Measurements from ENCODE around the gene MED31. TPM values are rescaled to one million over a fixed set of nuclear protein-coding genes. Genes with fewer than 3 reads are reported as not detected.

Gene MED31
- total RNA-seq, result 6.3 and 6.8 TPM in 2 replicates

DNA sequence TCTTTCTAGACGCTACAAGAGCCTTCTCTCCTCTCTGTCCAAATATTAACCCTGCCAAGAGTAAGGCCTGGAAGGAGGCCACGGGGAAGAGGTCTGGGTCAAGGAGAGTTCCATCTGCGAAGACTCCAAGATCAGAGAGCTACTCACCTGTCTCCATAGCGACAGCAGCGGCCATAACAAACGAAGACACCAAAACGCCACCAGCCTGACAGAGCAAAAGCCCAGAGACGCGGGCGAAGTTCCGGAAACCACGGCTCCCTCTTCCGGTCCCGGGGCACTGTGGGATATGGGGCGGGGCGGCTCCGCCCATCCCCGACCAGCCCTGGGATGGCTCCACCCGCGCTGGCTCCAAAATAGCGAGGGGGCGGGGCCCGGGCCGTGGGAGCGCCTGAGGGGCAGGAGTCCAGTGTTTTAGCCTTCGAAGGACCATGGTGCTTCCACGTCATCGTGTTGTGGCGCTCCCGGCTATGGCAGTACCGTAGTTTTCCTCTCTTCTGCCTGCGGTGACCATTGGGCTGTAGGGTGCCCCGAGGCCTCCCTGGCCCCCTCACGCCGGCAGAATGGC, at the start of gene MED31, which contains the start of gene C17orf100:
Gene MED31 (minus strand): TSS at position 252 of the 565 bp plus-strand sequence. CDS start 77 bp downstream, at position 175.
Gene C17orf100 (plus strand): TSS at position 409 of the 565 bp plus-strand sequence. CDS start 152 bp downstream, at position 561.

DNA sequence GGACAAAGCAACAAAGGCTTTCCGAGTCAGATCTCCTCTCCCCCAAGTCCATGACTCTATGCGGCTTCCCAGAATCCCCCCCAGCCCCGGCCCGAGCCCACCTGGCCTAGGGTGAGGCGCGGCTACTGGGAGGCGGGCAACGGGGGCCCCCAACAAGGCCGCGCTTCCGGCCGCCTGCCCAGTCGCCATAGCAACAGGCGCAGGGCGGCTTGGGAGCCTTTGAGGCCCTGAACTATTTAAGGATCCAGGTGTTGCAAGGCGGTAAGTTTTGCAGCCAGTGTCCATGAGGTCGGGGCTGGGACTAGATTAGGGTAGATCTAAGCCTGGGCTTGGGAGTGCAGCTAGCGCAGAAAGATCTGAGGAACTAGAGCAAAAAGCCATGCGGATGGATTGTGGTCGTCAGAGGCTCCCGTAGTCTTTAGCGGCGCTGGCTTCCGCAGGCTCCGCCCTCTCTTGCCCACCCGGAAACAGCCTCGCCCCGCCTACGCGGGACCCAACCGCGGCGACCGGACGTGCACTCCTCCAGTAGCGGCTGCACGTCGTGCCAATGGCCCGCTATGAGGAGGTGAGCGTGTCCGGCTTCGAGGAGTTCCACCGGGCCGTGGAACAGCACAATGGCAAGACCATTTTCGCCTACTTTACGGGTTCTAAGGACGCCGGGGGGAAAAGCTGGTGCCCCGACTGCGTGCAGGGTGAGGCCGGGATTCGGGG, 10.7 kb downstream of the MED31 start, which contains the start of the genes KIAA0753 and TXNDC17:
Gene KIAA0753 (minus strand): TSS at position 176 of the 711 bp plus-strand sequence. CDS start 5,608 bp downstream, outside the sequence.
Gene TXNDC17 (plus strand): TSS at position 525 of the 711 bp plus-strand sequence. CDS start 23 bp downstream, at position 548.

Small RNAs within 50 kb of the gene (small RNA-seq; reads per million reads assigned to genes)
- not detected for gene MIR4520-1
- gene RNA5SP435, result 0.32 reads per million, percentile 8 among the genes with 10 or more reads in this experiment

Other genes starting within 250 kb of the MED31 start
- not detected in 2 replicates for gene AIPL1, start 216.5 kb downstream of the MED31 start, total RNA-seq
- gene PIMREG, start 207.2 kb downstream of the MED31 start, total RNA-seq, result 3.1 and 10.8 TPM in 2 replicates
- 1.7 and 2.0 TPM in 2 replicates for gene PITPNM3, start 95.0 kb downstream of the MED31 start, total RNA-seq
- gene KIAA0753, start 10.9 kb downstream of the MED31 start, total RNA-seq, result 12.9 and 17.7 TPM in 2 replicates
- gene TXNDC17, start 10.5 kb downstream of the MED31 start, total RNA-seq, result 53.0 and 124 TPM in 2 replicates
- gene C17orf100, start 157 bp upstream of the MED31 start, total RNA-seq, result 0.43 and 2.0 TPM in 2 replicates
- gene SLC13A5, start 61.8 kb upstream of the MED31 start, total RNA-seq, result 0.65 TPM in 1 of 2 replicates, not detected in the other
- 0.22 and 0.39 TPM in 2 replicates for gene XAF1, start 104.4 kb upstream of the MED31 start, total RNA-seq
- not detected in 2 replicates for gene FBXO39, start 124.6 kb upstream of the MED31 start, total RNA-seq
- gene TEKT1, start 180.1 kb upstream of the MED31 start, total RNA-seq, result not detected in 2 replicates

Data from placental epithelial cell (primary cell).